Small intestine (tissue), 7 donors: Measurements from ENCODE around the gene HS6ST1. TPM values are rescaled to one million over a fixed set of nuclear protein-coding genes. Genes with fewer than 3 reads are reported as not detected.

ENCODE experiments used
- DNase-seq, 2 donors: peaks; one replicate each; pipeline versions ENCODE4 v3.0.0 to v3.0.0-alpha.2; 2013
- FAIRE-seq: peaks from 2 replicates; lab custom pipeline; 2012; peaks lifted over from hg19 to GRCh38; lab: Jason Lieb, UNC
- H3K27ac ChIP-seq, 3 donors: one replicate each; pipeline ENCODE4 v1.5.1; 2013; ENCODE audit warnings: low read length in 2 of 3, mild to moderate bottlenecking in 2 of 3, control low read depth in 1 of 3, inconsistent platforms in 1 of 3, low read depth in 1 of 3, moderate library complexity in 1 of 3
- H3K27me3 ChIP-seq, 3 donors: one replicate each; pipeline ENCODE4 v1.6.1; 2013; ENCODE audit warnings: low read length in 3 of 3, inconsistent platforms in 1 of 3; ENCODE audit not compliant: control insufficient read depth in 3 of 3, insufficient read depth in 3 of 3
- H3K36me3 ChIP-seq, 3 donors: one replicate each; pipeline ENCODE4 v1.6.1; 2013; ENCODE audit warnings: low read length in 3 of 3, inconsistent platforms in 1 of 3, low read depth in 1 of 3, mild to moderate bottlenecking in 1 of 3, moderate library complexity in 1 of 3; ENCODE audit not compliant: control insufficient read depth in 3 of 3, insufficient read depth in 2 of 3
- H3K4me1 ChIP-seq, 3 donors: one replicate each; pipeline ENCODE4 v1.6.1; 2013; ENCODE audit warnings: low read length in 2 of 3, inconsistent platforms in 1 of 3, low read depth in 1 of 3, mild to moderate bottlenecking in 1 of 3, moderate library complexity in 1 of 3; ENCODE audit not compliant: control insufficient read depth in 3 of 3, insufficient read depth in 2 of 3
- H3K4me3 ChIP-seq, 3 donors: one replicate each; pipeline ENCODE4 v1.5.1; 2013; ENCODE audit warnings: low read length in 3 of 3, control low read depth in 1 of 3, inconsistent platforms in 1 of 3, low read depth in 1 of 3, mild to moderate bottlenecking in 1 of 3, moderate library complexity in 1 of 3
- H3K9me3 ChIP-seq, 2 donors: one replicate each; pipeline ENCODE4 v1.6.1; 2013; ENCODE audit warnings: low read depth in 1 of 2, low read length in 1 of 2; ENCODE audit not compliant: control insufficient read depth in 2 of 2, insufficient read depth in 1 of 2
- WGBS, 3 donors: extraction: QIAGEN DNeasy Blood & Tissue Kit; methylation state at CpG; one replicate each; pipeline ENCODE4 v1.1.7; 2013; 5-methylcytosine and 5-hydroxymethylcytosine counted together
- polyA plus RNA-seq, 4 donors: library from polyadenylated mRNA; stranded (reverse) in 3 of 4; unstranded in 1 of 4; fragments of 200-250 nt in 3 of 4; fragments of 120-200 nt in 1 of 4; gene quantifications; one replicate each; pipeline versions ENCODE4 v1.2.1 to v1.2.3, GENCODE V29; 2013
- donor health status: healthy with polysubstance abuse.
- donor health status: control.
- donor health status: control.
- donor health status: Bipolar disorder and iron deficiency.
- donor health status: healthy.

The HS6ST1 gene
- polyA plus RNA-seq, 4 donors: 4.0 to 20.7 (median 12.5) TPM

DNA sequence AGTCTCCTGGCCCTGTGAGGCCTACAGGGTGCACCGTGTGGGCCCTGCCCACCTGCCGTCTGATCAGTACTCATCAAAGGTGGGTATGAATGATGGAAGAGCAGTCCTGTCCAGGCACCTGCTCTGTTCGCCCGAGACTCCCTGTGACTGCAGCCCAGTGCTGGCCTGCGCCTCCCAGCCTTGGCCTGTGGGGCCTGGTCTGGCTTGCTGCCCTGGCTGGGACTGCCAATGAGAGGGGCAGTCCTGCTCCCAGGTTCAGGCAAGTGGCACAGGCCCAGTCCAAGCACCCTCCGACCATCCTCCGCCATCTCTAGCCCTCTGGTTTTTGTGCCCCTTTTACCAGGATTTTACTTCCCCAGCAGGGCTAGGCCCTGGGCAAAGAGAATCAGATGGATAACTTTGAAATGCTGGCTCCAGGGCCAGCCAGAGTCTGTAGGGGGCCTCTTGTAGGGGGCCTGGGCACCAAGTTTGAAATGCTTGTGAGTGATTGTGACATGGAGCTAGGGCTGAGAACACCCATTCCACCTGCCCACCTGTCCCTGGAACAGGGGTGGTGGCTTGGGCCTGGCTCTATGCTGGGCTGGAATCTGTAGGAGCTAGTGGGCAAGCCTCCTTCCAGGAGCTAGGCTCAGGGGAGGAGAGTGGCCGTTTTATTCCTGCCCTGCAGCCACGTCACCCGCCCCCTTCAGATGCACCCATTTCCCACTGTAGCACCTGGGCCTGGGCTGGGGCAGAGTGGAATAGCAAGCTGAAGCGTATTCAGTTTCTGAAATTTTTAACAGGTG lies 8.7 kb upstream of the HS6ST1 start:
- H3K27me3 ChIP-seq: no peaks in the 10 kb centered on the region
- H3K4me3 ChIP-seq: no peak overlapping the region
- no peaks in the 10 kb centered on the region for H3K36me3 ChIP-seq
- 94% methylated on average over 11 of the region's 11 CpGs for WGBS, 3 donors
- DNase-seq (no peak), FAIRE-seq (no peak)
- no peak overlapping the region for H3K27ac ChIP-seq
- no peaks in the 10 kb centered on the region for H3K4me1 ChIP-seq
- peaks cover 0 to 4% of the 10 kb centered on the region in 2 donors for H3K9me3 ChIP-seq

DNA sequence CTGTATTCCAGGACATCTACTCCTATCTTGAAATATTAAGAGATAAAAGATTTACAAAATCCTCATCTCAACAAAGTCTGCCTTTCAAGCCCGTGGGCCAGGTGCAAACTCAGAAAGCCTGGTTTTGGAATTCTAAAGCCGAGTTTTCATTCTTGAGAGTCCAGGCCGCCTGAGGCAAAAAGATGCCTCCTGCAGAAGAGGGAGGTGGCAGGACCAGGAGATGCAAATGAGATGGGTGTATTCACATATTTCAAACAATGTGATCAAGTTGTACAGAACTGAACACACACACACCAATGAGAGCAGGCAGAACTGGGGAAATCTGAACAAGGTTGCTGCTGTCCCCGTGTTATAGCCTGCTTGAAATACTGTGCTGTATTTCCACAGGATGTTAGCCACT lies 7.7 kb upstream of the HS6ST1 start:
- WGBS, 3 donors: 87 to 88% (median 87%) methylated on average over 4 of the region's 4 CpGs
- H3K9me3 ChIP-seq: no peaks in the 10 kb centered on the region
- no peak overlapping the region for H3K27ac ChIP-seq
- H3K36me3 ChIP-seq: no peaks in the 10 kb centered on the region
- H3K4me1 ChIP-seq: peaks cover 0 to 3% (median 0%) of the 10 kb centered on the region in 3 donors
- FAIRE-seq (no peak), DNase-seq (no peak)
- H3K4me3 ChIP-seq: no peak overlapping the region
- no peaks in the 10 kb centered on the region for H3K27me3 ChIP-seq

DNA sequence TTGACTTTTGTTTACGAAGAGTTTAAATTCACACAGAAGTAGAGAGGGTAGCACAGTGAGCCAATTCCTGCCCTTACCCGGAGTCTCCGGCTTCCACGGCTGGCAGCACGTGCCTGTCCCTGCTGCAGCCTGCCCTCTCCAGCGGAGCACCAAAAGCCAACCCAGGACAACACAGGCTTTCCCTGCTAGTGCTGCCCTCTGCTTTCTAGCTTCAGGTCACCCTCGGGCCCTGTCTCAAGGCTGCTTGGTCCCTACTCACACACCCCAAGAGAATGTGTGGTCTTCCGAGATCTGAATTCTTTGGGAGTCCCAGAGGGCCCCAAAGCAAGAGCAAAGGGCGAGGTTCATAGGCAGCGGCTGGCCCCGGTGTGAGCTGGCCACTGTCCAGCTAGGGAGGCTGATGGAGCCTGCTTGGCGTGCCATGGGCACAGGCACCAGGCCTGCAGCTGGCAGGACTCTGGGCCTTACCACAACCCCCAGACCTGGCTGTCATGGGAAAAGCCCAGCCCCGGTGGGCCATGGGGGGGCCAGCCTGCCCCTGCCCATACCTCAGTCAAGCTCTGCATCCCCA lies 7.0 kb upstream of the HS6ST1 start:
- FAIRE-seq: no peak
- 22 to 63% (median 38%) methylated on average over 13 of the region's 13 CpGs for WGBS, 3 donors

DNA sequence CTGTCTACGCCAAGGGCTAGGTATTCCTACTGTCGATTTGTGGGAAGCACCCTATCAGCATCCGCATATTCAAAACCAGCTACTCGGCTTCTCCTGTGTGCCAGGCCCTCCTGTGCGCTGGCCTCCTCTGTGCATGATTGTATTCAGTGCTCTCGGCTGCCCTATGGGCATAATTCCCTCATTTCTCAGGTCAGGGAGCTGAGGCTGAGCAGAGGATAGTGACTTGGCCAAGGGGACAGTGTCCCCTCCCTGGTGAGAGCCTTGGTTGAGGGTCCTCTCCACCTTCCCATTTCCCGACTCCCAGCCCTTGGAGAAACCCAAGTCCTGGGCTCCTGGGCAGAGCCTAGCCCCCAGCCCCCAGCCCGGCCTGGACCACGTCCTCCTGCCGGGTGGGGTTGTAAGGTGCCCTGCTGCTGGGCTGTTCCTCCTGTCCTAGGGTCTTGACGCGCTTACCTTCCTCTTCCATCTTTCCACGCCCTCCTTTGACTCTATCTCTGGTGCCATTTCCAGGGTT lies 6.3 kb upstream of the HS6ST1 start:
- WGBS, 3 donors: 92 to 96% (median 95%) methylated on average over 13 of the region's 13 CpGs
- FAIRE-seq: no peak
- no peaks in the 10 kb centered on the region for H3K36me3 ChIP-seq
- H3K27ac ChIP-seq: no peak overlapping the region
- no peak for DNase-seq
- peaks cover 0 to 3% (median 0%) of the 10 kb centered on the region in 3 donors for H3K27me3 ChIP-seq
- H3K4me1 ChIP-seq: peaks cover 0 to 4% (median 0%) of the 10 kb centered on the region in 3 donors
- H3K4me3 ChIP-seq: no peak overlapping the region
- no peaks in the 10 kb centered on the region for H3K9me3 ChIP-seq

More for the DNA sequence above, 7.0 kb upstream of the HS6ST1 start:
- Histone ChIP-seq H3K4me3 (no peak overlapping the region), H3K9me3 (no peaks in the 10 kb centered on the region), H3K27ac (no peak overlapping the region), H3K4me1 (peaks cover 0 to 4% (median 0%) of the 10 kb centered on the region in 3 donors), H3K27me3 (peaks cover 0 to 3% (median 0%) of the 10 kb centered on the region in 3 donors), H3K36me3 (no peaks in the 10 kb centered on the region)
- DNase-seq: no peak

DNA sequence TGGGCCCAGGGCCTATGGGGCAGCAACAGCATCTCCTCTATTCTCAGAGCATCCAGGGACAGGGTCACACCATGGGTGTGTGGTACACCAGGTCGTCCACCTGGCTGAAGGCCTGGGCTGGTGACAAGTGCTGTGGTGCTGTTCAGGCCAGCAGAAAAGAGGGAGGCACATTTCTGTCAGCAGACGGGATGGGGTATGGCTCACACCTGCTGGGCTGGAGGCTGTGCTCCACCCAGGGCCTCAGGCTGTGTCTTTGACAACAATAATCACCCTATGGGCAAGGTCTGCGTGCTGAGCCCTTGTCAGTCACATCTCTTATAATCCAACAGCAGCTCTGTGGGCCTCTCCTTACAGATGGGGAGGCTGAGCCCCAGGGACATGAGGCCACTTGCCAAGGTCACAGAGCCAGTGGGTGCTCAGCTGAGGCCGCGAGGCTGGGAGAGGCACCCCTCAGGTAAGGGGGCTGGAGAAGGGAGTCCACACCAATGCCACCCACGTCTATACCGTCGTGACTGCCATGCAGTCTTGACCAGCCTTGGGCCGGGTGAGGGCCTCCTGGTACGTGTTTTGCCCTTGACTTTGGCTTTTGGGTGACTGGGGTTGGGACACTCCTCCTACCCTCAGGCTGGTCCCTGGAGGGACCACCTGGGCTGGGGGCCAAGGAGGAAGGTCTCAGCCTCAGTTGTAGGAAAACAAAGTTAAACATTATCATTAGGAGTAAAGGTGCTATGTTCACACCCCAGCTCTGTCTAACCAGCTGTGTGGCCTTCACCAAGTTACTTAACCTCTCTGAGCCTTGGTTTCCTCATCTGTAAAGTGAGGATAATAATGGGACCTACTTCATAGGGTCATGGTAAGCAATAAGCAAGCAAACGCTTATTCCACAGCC lies 5.6 kb upstream of the HS6ST1 start:
- no peak overlapping the region for H3K27ac ChIP-seq
- FAIRE-seq: no peak
- no peak overlapping the region for H3K4me3 ChIP-seq
- H3K36me3 ChIP-seq: no peaks in the 10 kb centered on the region
- H3K27me3 ChIP-seq: peaks cover 0 to 4% (median 0%) of the 10 kb centered on the region in 3 donors
- no peak for DNase-seq
- WGBS, 3 donors: 87 to 92% (median 90%) methylated on average over 11 of the region's 11 CpGs
- peaks cover 0 to 6% (median 0%) of the 10 kb centered on the region in 3 donors for H3K4me1 ChIP-seq
- H3K9me3 ChIP-seq: no peaks in the 10 kb centered on the region

DNA sequence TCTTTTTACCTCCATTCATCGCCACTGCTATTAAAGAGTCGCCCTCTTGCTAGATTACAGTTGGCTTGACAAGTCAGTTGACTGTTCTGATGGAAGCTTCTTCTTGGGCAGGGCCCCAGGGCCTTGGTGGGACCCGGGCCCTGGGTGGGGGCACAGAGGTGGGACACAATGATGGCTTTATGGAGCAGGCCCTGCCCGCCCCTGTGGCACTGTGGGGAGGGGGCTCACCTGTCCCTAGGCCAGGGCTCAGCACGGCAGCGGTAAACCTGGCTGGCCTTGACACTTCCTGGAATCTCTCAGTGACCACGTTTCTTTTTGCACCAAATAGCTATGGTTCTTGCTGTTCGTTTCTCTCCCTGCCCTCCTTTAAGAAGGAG lies 4.9 kb upstream of the HS6ST1 start:
- Histone ChIP-seq H3K27ac (no peak overlapping the region), H3K27me3 (peaks cover 0 to 5% (median 0%) of the 10 kb centered on the region in 3 donors), H3K4me3 (no peak overlapping the region), H3K4me1 (peaks cover 0 to 9% (median 2%) of the 10 kb centered on the region in 3 donors), H3K9me3 (no peaks in the 10 kb centered on the region), H3K36me3 (no peaks in the 10 kb centered on the region)
- DNase-seq: no peak
- FAIRE-seq: no peak
- 78 to 83% (median 81%) methylated on average over 8 of the region's 8 CpGs for WGBS, 3 donors

DNA sequence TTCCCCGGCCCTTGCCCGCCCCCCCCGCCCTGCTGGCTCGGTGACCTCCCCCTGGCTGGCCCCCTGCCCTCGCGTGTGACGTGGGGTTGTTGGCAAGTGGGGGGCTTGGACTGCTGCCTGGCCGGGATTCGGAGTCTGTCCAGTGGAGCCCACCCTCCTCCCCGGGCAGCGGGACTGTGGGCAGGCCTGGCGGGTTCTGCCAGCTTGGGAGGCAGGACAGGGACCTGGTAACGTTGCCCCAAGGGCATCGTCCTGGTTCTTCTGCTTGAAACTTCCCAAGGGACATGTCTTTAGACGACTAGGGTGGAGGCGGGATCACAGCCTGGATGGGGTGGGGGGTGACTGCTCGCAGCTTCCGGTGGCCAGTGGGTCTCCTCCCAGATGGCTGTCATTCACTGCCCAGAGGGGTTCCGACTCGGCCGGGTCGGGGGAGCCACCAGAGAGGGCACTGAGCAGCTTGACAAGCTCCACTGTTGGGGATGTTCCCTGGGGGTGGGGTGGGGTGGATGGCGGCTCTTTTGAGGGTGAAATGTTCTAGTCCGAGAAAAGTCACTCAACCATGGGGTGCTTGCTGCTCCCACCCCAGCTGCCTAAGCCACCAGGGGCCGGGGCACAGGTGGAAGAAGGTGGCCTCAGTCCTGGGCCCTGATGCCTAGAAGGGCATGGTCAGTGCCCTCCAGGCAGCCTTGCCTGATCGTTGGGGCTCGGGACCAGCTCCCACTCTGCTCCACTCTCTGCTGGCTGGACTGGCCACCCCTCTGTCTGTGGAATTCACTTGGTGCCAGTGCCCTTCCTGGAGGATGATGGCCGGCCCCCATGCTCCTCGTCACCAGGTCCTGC lies 4.3 kb upstream of the HS6ST1 start:
- FAIRE-seq: no peak
- Histone ChIP-seq H3K4me3 (peak overlapping the region in 1 of 3 donors; percentile 72), H3K27ac (peak overlapping the region in 1 of 3 donors; percentile 83), H3K4me1 (peaks cover 0 to 9% (median 2%) of the 10 kb centered on the region in 3 donors), H3K9me3 (no peaks in the 10 kb centered on the region), H3K36me3 (no peaks in the 10 kb centered on the region), H3K27me3 (peaks cover 0 to 5% (median 0%) of the 10 kb centered on the region in 3 donors)
- DNase-seq: no peak
- 63 to 80% (median 74%) methylated on average over 26 to 29 of the region's 29 CpGs for WGBS, 3 donors
